Skeletal muscle tissue (tissue), 4 donors: ENCODE data around the gene PLA2G2E. TPM values are rescaled to one million over a fixed set of nuclear protein-coding genes. Genes with fewer than 3 reads are reported as not detected.
"Not testable (repeated sequence)": the region's sequence is repeated elsewhere in the genome, so short reads cannot be mapped to it uniquely, and the experiment has no call there.

ENCODE experiments used
- H3K27ac ChIP-seq: one replicate; pipeline ENCODE4 v1.7.0; 2013; ENCODE audit warnings: mild to moderate bottlenecking, low read depth, low read length, inconsistent platforms
- H3K27me3 ChIP-seq, 3 donors: one replicate each; pipeline ENCODE4 v1.7.0; 2013; ENCODE audit warnings: low read length in 3 of 3; ENCODE audit not compliant: control insufficient read depth in 3 of 3, insufficient read depth in 3 of 3
- H3K36me3 ChIP-seq, 3 donors: one replicate each; pipeline ENCODE4 v1.7.0; 2013; ENCODE audit warnings: low read length in 3 of 3; ENCODE audit not compliant: control insufficient read depth in 3 of 3, insufficient read depth in 3 of 3
- H3K4me1 ChIP-seq, 3 donors: one replicate each; pipeline ENCODE4 v1.7.0; 2013; ENCODE audit warnings: low read length in 3 of 3, mild to moderate bottlenecking in 3 of 3; ENCODE audit not compliant: control insufficient read depth in 3 of 3, insufficient read depth in 3 of 3
- H3K4me3 ChIP-seq, 3 donors: one replicate each; pipeline ENCODE4 v1.7.0; 2013; ENCODE audit warnings: low read length in 3 of 3
- H3K9ac ChIP-seq, 3 donors: one replicate each; pipeline ENCODE4 v1.7.0; 2013; ENCODE audit warnings: low read length in 3 of 3, mild to moderate bottlenecking in 3 of 3, moderate library complexity in 2 of 3, low read depth in 1 of 3
- H3K9me3 ChIP-seq, 3 donors: one replicate each; pipeline ENCODE4 v1.7.0; 2013; ENCODE audit warnings: low read length in 3 of 3; ENCODE audit not compliant: control insufficient read depth in 3 of 3
- total RNA-seq: library from RNA; depleted of rRNA; stranded (reverse); fragments of >200 nt; gene quantifications from one replicate; pipeline ENCODE4 v1.2.3, GENCODE V29; 2014
- donor health status: Osteomylitis.

Gene PLA2G2E
- total RNA-seq, 1 donor from 2014 or later, result not detected

DNA sequence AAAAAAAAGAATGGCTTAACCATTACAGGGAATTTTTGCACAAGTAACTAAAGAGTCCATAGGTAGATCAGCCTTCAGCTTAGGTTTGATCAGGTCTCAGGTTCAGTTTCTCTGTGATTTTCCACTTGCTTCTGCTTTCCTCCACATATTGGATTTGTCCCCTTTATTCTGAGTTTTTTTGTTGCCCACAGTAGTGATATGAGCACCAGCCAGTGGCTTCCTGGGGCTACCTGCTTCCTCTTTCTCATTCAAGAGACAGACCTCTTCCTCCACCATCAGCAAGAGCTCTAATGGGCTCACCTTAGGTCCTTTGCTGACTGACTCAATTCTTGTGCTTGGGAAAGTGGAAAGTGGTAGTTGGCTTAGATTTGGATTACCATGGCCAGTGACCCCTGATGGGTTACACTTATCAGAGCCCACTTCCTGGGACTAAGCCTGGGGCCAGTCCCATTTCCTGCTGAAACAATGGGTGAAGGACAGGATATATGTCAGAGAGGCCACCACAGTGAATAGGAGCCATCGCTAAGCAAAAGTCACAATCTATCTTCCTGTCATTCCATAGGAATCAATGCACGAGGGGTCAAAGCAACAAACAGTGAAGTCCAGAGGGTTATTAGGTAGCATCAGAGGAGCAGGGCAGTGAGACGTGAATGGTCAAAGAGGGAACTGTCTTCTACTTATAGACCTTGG, 12.8 kb upstream of the PLA2G2E start:
- Histone ChIP-seq H3K9ac (no peak overlapping the region), H3K4me3 (no peak overlapping the region), H3K9me3 (peaks cover 0 to 5% (median 3%) of the 10 kb centered on the region in 3 donors), H3K27ac (no peak overlapping the region), H3K4me1 (no peaks in the 10 kb centered on the region), H3K36me3 (no peaks in the 10 kb centered on the region), H3K27me3 (peaks cover 0 to 3% (median 0%) of the 10 kb centered on the region in 3 donors)

DNA sequence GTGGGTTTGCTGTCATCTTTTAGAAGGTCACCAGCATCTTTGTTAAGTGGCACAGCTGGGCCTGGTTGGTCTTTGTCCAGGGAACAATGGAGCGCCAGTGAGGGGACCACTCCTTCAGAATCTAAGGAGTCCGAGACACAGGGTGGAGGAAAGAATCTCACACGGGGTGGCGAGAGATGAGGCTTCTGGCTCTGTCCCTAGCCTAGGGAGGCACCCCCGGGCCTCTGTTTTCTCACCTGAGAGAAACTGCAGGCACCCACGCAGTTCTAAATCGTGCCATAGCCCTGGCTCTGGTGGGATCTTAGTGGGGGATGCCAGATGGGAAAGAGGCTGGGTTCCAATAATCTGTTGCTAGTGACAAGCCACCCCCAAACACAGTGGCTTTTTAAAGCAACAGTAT, 10.9 kb upstream of the PLA2G2E start:
- Histone ChIP-seq H3K4me3 (no peak overlapping the region), H3K36me3 (no peaks in the 10 kb centered on the region), H3K9me3 (peaks cover 0 to 10% (median 6%) of the 10 kb centered on the region in 3 donors), H3K27ac (no peak overlapping the region), H3K4me1 (no peaks in the 10 kb centered on the region), H3K27me3 (peaks cover 0 to 3% (median 0%) of the 10 kb centered on the region in 3 donors), H3K9ac (no peak overlapping the region)

DNA sequence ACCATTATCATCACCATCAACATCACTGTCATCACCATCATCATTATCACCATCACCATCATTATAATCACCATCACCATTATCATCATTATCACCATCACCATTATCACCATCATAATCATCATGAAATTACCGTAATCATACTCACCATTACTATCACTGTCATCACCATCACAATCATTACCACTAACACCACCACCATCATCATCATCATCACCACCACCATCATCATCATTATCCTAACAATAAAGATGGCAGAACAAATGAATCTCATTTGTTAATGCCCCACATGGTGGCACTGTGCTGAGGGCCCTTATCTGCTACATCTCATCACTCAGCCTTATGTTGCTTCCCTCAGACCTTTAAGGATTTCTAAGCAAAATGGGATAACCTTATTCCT, 9.4 kb upstream of the PLA2G2E start:
- Histone ChIP-seq H3K9me3 (peaks cover 0 to 10% (median 6%) of the 10 kb centered on the region in 3 donors), H3K36me3 (no peaks in the 10 kb centered on the region), H3K4me3 (no peak overlapping the region), H3K27me3 (peaks cover 0 to 3% (median 0%) of the 10 kb centered on the region in 3 donors), H3K9ac (no peak overlapping the region), H3K27ac (no peak overlapping the region), H3K4me1 (no peaks in the 10 kb centered on the region)

DNA sequence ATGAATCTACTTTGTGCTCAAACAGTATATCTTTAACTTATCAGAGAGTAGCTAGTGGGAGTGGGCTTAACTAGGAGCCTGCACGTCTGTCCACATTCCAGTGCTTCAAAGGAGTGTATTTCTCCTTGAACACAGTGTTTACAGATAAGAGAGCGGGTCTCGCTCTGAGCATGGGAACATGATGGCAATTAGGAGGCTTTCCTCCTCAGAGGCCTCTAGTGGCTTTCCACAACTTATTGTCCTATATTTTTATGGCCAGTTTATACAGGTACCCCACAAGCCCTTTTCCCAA, 3.7 kb upstream of the PLA2G2E start:
- not testable (repeated sequence) for H3K4me1 ChIP-seq, H3K36me3 ChIP-seq, H3K9me3 ChIP-seq, H3K9ac ChIP-seq, H3K4me3 ChIP-seq, H3K27ac ChIP-seq
- peaks cover 0 to 21% (median 13%) of the 10 kb centered on the region in 3 donors for H3K27me3 ChIP-seq

GRCh38 chr1:19926296-19927129, 3.1 kb upstream of the PLA2G2E start:
- Histone ChIP-seq H3K27me3 (peaks cover 0 to 25% (median 13%) of the 10 kb centered on the region in 3 donors), H3K9ac (no peak overlapping the region), H3K36me3 (no peaks in the 10 kb centered on the region), H3K4me1 (no peaks in the 10 kb centered on the region), H3K4me3 (no peak overlapping the region), H3K27ac (no peak overlapping the region), H3K9me3 (peaks cover 0 to 6% (median 4%) of the 10 kb centered on the region in 3 donors)

- H3K4me1 ChIP-seq, result no peaks in the 10 kb centered on the region
- H3K9me3 ChIP-seq, result no peaks in the 10 kb centered on the region
- H3K36me3 ChIP-seq, result no peaks in the 10 kb centered on the region
- H3K27me3 ChIP-seq, result peaks cover 0 to 25% (median 10%) of the 10 kb centered on the region in 3 donors
- H3K27ac ChIP-seq, result no peak overlapping the region
- H3K9ac ChIP-seq, result no peak overlapping the region
- H3K4me3 ChIP-seq, result no peak overlapping the region
Measured at GRCh38 chr1:19925342-19926070, 2.1 kb upstream of the PLA2G2E start.

GRCh38 chr1:19923953-19924346, 533 bp upstream of the PLA2G2E start:
- H3K4me3 ChIP-seq, result no peak overlapping the region
- no peak overlapping the region for H3K9ac ChIP-seq
- H3K27ac ChIP-seq, result no peak overlapping the region
- no peaks in the 10 kb centered on the region for H3K36me3 ChIP-seq
- H3K9me3 ChIP-seq, result no peaks in the 10 kb centered on the region
- H3K27me3 ChIP-seq, result peaks cover 0 to 25% (median 10%) of the 10 kb centered on the region in 3 donors
- H3K4me1 ChIP-seq, result no peaks in the 10 kb centered on the region

DNA sequence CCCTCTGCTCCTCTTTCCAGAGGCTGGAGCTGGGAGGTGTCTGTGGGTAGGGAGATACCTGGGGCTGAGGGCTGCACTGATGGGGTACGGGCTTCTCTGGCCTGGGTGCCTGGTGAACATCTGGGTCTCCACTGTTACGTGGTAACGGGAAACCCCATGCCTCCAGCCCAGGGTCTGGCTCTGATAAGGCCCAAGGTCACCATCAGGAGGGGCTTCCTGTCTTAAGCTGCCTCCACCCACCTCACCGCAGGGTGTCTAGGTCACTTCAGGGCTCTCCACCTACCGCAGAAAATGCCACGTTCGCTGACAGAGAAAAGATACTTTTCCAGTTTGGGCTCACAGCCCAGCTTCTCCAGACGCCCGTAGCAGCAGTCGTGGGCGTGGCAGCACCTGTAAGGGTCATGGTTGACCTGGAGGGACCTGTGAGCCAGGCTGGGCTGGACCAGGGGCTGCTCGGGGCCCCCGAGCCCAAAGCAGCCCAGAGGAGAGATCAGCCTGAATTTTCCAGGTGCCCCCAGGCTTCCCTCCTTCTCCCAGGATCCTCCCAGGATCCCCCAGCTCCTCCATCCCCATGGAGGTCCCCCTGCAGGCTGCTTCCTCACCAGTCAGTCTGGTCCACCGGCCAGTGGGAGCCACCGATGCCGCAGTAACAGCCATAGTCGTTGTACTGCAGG, 1.3 kb downstream of the PLA2G2E start:
- Histone ChIP-seq H3K9ac (no peak overlapping the region), H3K4me3 (no peak overlapping the region), H3K27ac (no peak overlapping the region), H3K36me3 (no peaks in the 10 kb centered on the region), H3K4me1 (peaks cover 0 to 2% (median 0%) of the 10 kb centered on the region in 3 donors), H3K27me3 (peaks cover 0 to 25% (median 10%) of the 10 kb centered on the region in 3 donors), H3K9me3 (no peaks in the 10 kb centered on the region)

GRCh38 chr1:19921310-19921709, 2.1 kb downstream of the PLA2G2E start:
- Histone ChIP-seq H3K27me3 (peaks cover 0 to 25% (median 10%) of the 10 kb centered on the region in 3 donors), H3K4me1 (peaks cover 0 to 2% (median 0%) of the 10 kb centered on the region in 3 donors), H3K36me3 (no peaks in the 10 kb centered on the region), H3K4me3 (no peak overlapping the region), H3K27ac (no peak overlapping the region), H3K9ac (no peak overlapping the region), H3K9me3 (no peaks in the 10 kb centered on the region)
